ENCODE results near the gene CCDC7.
"Not testable (repeated sequence)": the region's sequence is repeated elsewhere in the genome, so short reads cannot be mapped to it uniquely, and the experiment has no call there.

GRCh38 chr10:32397163-32397562 lies 48.8 kb upstream of the CCDC7 start:
- TF ChIP-seq CTCF (IDR thresholded peaks at IDR 0.05; ENCODE audit: low read length); EZH2 (optimal IDR thresholded peaks at IDR 0.05; ENCODE audit: low read depth, low read length); EZH2phosphoT487 (IDR thresholded peaks at IDR 0.05; ENCODE audit: low read length): not testable (repeated sequence)

All from MM.1S (cell line).